Measurements from ENCODE around the gene MEF2D.

Gene MEF2D

GRCh38 chr1:156500543-156500792, at the start of gene MEF2D:
Gene MEF2D, minus strand, starts transcription at chr1:156500775. Its CDS starts 17,483 bp downstream, at chr1:156483292.
- FAIRE-seq, result no peak
- no peak for DNase-seq (ENCODE audit: insufficient read length, low spot score)
- TF ChIP-seq POLR2A (IDR thresholded peaks at IDR 0.05; ENCODE audit: low read depth, low read length), result no peak

- TF ChIP-seq POLR2A (IDR thresholded peaks at IDR 0.05; ENCODE audit: low read depth, low read length), result no peak
- DNase-seq (ENCODE audit: insufficient read length, low spot score), result no peak
- FAIRE-seq, result no peak
These were observed 49.8 kb upstream of the MEF2D start for GRCh38 chr1:156550346-156550745.

GRCh38 chr1:156549831-156550230, 49.3 kb upstream of the MEF2D start:
- DNase-seq (ENCODE audit: insufficient read length, low spot score), result no peak
- no peak for TF ChIP-seq POLR2A (IDR thresholded peaks at IDR 0.05; ENCODE audit: low read depth, low read length)
- FAIRE-seq, result no peak

- FAIRE-seq (no peak), DNase-seq (ENCODE audit: insufficient read length, low spot score) (no peak)
- TF ChIP-seq POLR2A (IDR thresholded peaks at IDR 0.05; ENCODE audit: low read depth, low read length), result no peak
These were observed 48.8 kb upstream of the MEF2D start for GRCh38 chr1:156549390-156549789.

DNA sequence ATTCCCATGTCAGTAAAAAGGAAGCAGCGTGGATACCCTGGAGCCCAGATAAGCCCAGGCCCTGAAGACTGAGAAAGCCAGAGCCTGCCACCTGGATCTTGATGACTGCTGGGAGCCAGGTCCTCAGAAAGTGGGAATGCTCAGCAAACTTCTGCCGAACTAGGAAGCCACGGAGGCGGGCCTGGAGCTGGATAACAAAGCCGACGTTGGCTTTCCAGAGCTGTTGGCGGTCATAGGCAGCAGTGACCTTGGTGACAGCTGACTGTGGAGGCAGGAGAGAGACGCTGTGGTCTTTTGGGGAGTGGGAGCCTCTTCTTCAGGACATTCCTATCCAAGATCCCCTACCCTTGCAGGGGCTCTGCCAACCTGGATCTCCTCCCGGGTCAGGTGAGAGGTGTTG, 47.4 kb upstream of the MEF2D start:
- FAIRE-seq (no peak), DNase-seq (ENCODE audit: insufficient read length, low spot score) (no peak)
- TF ChIP-seq POLR2A (IDR thresholded peaks at IDR 0.05; ENCODE audit: low read depth, low read length), result no peak

DNA sequence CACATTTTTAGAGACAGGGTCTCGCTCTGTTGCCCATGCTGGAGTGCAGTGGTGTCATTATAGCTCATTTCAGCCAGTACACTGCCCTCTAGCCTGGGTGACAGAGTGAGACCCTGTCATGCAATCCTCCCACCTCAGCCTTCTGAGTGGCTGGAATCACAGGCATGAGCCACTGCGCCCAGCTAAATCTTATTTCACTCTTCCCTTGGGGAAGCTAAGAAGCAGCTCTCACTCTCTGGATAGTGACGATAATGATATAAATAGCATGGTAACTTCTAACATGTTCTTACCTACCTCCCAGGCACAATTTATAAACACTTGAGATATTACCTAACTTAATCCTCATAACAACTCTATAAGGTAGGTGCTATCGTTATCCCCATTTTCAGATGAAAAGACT, 46.9 kb upstream of the MEF2D start:
- no peak for DNase-seq (ENCODE audit: insufficient read length, low spot score)
- FAIRE-seq, result no peak
- no peak for TF ChIP-seq POLR2A (IDR thresholded peaks at IDR 0.05; ENCODE audit: low read depth, low read length)

GRCh38 chr1:156546267-156546666, 45.7 kb upstream of the MEF2D start:
- no peak for TF ChIP-seq POLR2A (IDR thresholded peaks at IDR 0.05; ENCODE audit: low read depth, low read length)
- DNase-seq (ENCODE audit: insufficient read length, low spot score) (no peak), FAIRE-seq (no peak)

DNA sequence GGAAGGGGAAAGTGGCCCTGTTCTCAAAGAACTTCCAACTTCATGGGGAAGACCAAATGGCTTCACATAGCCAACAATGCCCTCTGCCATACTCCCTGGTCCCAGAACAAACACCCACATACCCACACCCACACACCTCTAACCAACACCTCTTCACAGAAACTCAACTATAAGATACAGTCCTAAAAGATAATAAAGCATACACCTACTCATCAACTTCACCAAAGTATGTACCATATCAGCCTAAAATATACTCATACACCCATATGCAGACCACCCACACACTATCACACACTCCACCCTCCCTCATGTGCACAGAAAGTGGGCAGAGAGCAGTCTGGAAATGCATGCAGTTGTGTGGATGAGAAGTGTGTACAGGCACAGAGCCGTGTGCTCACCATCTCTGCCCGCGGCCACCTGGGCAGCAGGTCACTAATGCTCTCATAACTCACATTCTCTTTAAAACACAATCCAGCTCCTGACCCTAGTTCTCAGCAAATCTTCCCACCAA, 44.1 kb upstream of the MEF2D start:
- no peak for TF ChIP-seq POLR2A (IDR thresholded peaks at IDR 0.05; ENCODE audit: low read depth, low read length)
- FAIRE-seq (no peak), DNase-seq (ENCODE audit: insufficient read length, low spot score) (no peak)

DNA sequence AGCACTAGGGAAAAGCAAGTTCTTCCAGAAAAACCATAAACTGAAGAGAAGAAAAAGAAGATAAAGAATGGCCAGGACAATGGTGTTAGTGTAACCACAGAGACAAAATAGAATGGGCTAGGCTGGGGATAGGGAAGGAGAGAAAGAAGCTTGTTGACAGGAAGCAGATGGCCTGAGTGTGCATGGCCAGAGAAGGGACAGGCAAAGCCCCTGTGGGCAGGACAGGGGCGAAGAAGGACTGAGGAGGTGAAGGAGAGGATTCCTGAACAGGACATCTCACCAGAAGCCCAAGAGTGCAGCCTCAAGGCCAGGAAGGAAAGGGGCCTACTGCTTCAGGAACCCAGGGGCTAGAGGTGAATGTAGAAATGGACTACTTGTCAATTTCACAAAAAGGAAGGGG, 42.5 kb upstream of the MEF2D start:
- FAIRE-seq (no peak), DNase-seq (ENCODE audit: insufficient read length, low spot score) (no peak)
- no peak for TF ChIP-seq POLR2A (IDR thresholded peaks at IDR 0.05; ENCODE audit: low read depth, low read length)

GRCh38 chr1:156540955-156541354, 40.4 kb upstream of the MEF2D start:
- no peak for TF ChIP-seq POLR2A (IDR thresholded peaks at IDR 0.05; ENCODE audit: low read depth, low read length)
- FAIRE-seq, result no peak
- DNase-seq (ENCODE audit: insufficient read length, low spot score), result no peak

DNA sequence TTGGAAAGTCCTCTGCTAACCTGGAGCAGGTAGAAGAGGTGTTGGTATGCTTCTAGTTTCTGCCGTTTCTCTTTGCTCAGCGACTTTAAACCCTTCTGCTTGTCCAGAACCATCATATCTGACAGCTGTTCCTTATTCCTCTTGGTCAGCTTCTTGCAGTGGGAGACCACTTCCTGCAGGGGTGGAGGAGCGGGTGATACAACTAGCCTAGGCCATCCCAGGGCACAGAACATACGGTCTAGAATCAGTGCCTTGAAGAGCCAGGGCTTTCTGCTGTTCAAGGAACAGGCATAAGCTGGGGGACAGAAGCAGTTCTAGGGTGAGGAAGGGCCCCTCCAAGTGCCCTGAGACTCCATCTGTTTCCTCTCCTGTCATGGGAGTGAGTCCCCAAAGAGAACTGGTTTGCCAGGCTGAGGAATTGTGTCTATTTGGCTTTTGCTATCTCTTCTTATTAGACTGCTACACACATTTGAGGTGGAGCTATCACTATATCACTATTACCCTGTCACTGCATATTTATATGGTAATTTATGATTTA, 39.3 kb upstream of the MEF2D start:
- DNase-seq (ENCODE audit: insufficient read length, low spot score) (no peak), FAIRE-seq (no peak)
- no peak for TF ChIP-seq POLR2A (IDR thresholded peaks at IDR 0.05; ENCODE audit: low read depth, low read length)

GRCh38 chr1:156538711-156539440, 38.3 kb upstream of the MEF2D start:
- FAIRE-seq (no peak), DNase-seq (ENCODE audit: insufficient read length, low spot score) (no peak)
- no peak for TF ChIP-seq POLR2A (IDR thresholded peaks at IDR 0.05; ENCODE audit: low read depth, low read length)

GRCh38 chr1:156537027-156537426, 36.5 kb upstream of the MEF2D start:
- no peak for DNase-seq (ENCODE audit: insufficient read length, low spot score)
- TF ChIP-seq POLR2A (IDR thresholded peaks at IDR 0.05; ENCODE audit: low read depth, low read length), result no peak
- FAIRE-seq, result no peak

- FAIRE-seq (no peak), DNase-seq (ENCODE audit: insufficient read length, low spot score) (no peak)
- TF ChIP-seq POLR2A (IDR thresholded peaks at IDR 0.05; ENCODE audit: low read depth, low read length), result no peak
These were observed 34.0 kb upstream of the MEF2D start for GRCh38 chr1:156534424-156535060.
